Stimulated activated CD4-positive, alpha-beta T cell treated with anti-CD3 and anti-CD28 coated beads, Interleukin-15, amount 100 ng/mL, for 1 hour (primary cell): ENCODE results near the gene VARS2.
"Not testable (repeated sequence)": the region's sequence is repeated elsewhere in the genome, so short reads cannot be mapped to it uniquely, and the experiment has no call there.

Experiments
- DNase-seq, 2 donors: peaks; one replicate each; pipeline ENCODE4 v3.0.0-alpha.2; 2020; ENCODE audit warnings: low read depth in 1 of 2, low spot score in 1 of 2

Gene VARS2

GRCh38 chr6:30927080-30927479 is 13.0 kb downstream of the VARS2 start:
- not testable (repeated sequence) for DNase-seq

GRCh38 chr6:30928677-30929076 is 14.6 kb downstream of the VARS2 start:
- DNase-seq, result no peak

GRCh38 chr6:30930506-30930905 is 16.5 kb downstream of the VARS2 start:
- no peak for DNase-seq

- no peak for DNase-seq
These were observed 17.2 kb downstream of the VARS2 start for GRCh38 chr6:30931272-30931671.

GRCh38 chr6:30931969-30932645 is 18.1 kb downstream of the VARS2 start, which contains the start of gene SFTA2:
TSS of gene SFTA2 (minus strand) at chr6:30932170. CDS start at chr6:30932096, 74 bp downstream.
- DNase-seq, result no peak

GRCh38 chr6:30932665-30933365 is 18.8 kb downstream of the VARS2 start:
- DNase-seq, result no peak

GRCh38 chr6:30935018-30935417 is 21.0 kb downstream of the VARS2 start:
- DNase-seq, result no peak

- DNase-seq, result no peak
These were observed 23.2 kb downstream of the VARS2 start for GRCh38 chr6:30937265-30937664.

- DNase-seq, result no peak
These were observed 24.7 kb downstream of the VARS2 start for GRCh38 chr6:30938730-30939129.

- DNase-seq, result no peak
These were observed 25.4 kb downstream of the VARS2 start for GRCh38 chr6:30939473-30939872.

GRCh38 chr6:30940361-30940986 is 26.4 kb downstream of the VARS2 start, which contains the start of gene MUCL3:
TSS of gene MUCL3 (plus strand) at chr6:30940973. CDS start at chr6:30941000, 27 bp downstream.
- no peak for DNase-seq

- no peak for DNase-seq
These were observed 28.5 kb downstream of the VARS2 start for GRCh38 chr6:30942338-30943060.

- no peak for DNase-seq
These were observed 30.0 kb downstream of the VARS2 start for GRCh38 chr6:30944051-30944450.

- no peak for DNase-seq
These were observed 31.2 kb downstream of the VARS2 start for GRCh38 chr6:30945281-30945680.

GRCh38 chr6:30947231-30947630 is 33.2 kb downstream of the VARS2 start:
- DNase-seq, result no peak

GRCh38 chr6:30948811-30949210 is 34.8 kb downstream of the VARS2 start:
- DNase-seq, result no peak

GRCh38 chr6:30951907-30952469 is 38.0 kb downstream of the VARS2 start:
- DNase-seq, result no peak

GRCh38 chr6:30954631-30955366 is 40.8 kb downstream of the VARS2 start:
- no peak for DNase-seq

- peak; percentile 32 to 73 for DNase-seq
These were observed 41.5 kb downstream of the VARS2 start for GRCh38 chr6:30955367-30956042.

- DNase-seq, result no peak
These were observed 43.7 kb downstream of the VARS2 start for GRCh38 chr6:30957716-30958115.
